GM12878 (cell line): ENCODE measurements around the gene DLX6.

Experiments
- ASH2L ChIP-seq: fragments of 300-600, 200-600 bp; sonication (generic); IDR thresholded peaks from 2 replicates; pipeline ENCODE4 v1.6.1; 2017; ENCODE audit warnings: low read depth, mild to moderate bottlenecking, borderline replicate concordance
- CBX5 ChIP-seq: sonication (generic); IDR thresholded peaks from 2 replicates; pipeline ENCODE4 v1.6.1; 2016; ENCODE audit warnings: low read depth, moderate library complexity, mild to moderate bottlenecking, inconsistent platforms
- CTCF ChIP-seq, 3 experiments: IDR thresholded peaks in 2 of 3; conservative IDR thresholded peaks in 1 of 3; 2 replicates each; pipeline ENCODE4 v1.5.1; 2011; ENCODE audit warnings: low read depth in 3 of 3, low read length in 3 of 3, mild to moderate bottlenecking in 3 of 3, control low read depth in 2 of 3, moderate library complexity in 2 of 3, inconsistent platforms in 1 of 3, mixed read lengths in 1 of 3; ENCODE audit not compliant: control insufficient read depth in 2 of 3, insufficient read depth in 1 of 3; ENCODE audit errors: extremely low read depth in 1 of 3
- IKZF1 ChIP-seq: fragments of 450-650 bp; conservative IDR thresholded peaks from 2 replicates; pipeline ENCODE4 v1.6.1; 2017; ENCODE audit warnings: antibody characterized with exemption, mild to moderate bottlenecking
- NFIC ChIP-seq: IDR thresholded peaks from 2 replicates; pipeline ENCODE4 v1.6.1; 2012; ENCODE audit warnings: low read depth, mild to moderate bottlenecking, inconsistent platforms, low read length, moderate library complexity
- POLR2A ChIP-seq: IDR thresholded peaks from 2 replicates; pipeline ENCODE4 v1.6.1; 2011; ENCODE audit warnings: low read depth, mild to moderate bottlenecking, low read length
- SP1 ChIP-seq: IDR thresholded peaks from one replicate; pipeline ENCODE4 v1.6.1; 2011; ENCODE audit warnings: low read depth, low read length

- TF ChIP-seq CTCF (IDR thresholded peaks at IDR 0.05 in 2 of 3, conservative IDR thresholded peaks at IDR 0.05 in 1 of 3; ENCODE audit: control insufficient read depth in 2 of 3, extremely low read depth in 1 of 3, insufficient read depth in 1 of 3, low read depth in 3 of 3, low read length in 3 of 3) (no peak), NFIC (no peak), SP1 (no peak), POLR2A (no peak), CBX5 (no peak), IKZF1 (no peak), ASH2L (no peak)
These were observed 37.9 kb downstream of the DLX6 start for GRCh38 chr7:97043281-97043680.
